Motor neuron (in vitro differentiated cells): ENCODE results near the gene EDNRA. TPM values are rescaled to one million over a fixed set of nuclear protein-coding genes. Genes with fewer than 3 reads are reported as not detected.

Experiments used
- ATAC-seq, 8 experiments: fragments of 200-7000 bp; cut with Tn5 transposase; replicated peaks in 6 of 8; 2 replicates each; pipeline ENCODE4 v1.8.0; 2021; ENCODE audit warnings: mild to moderate bottlenecking in 8 of 8, moderate library complexity in 8 of 8
- H3K27ac ChIP-seq, 2 donors: fragments of 250-450 bp; sonication (Bioruptor Pico); 2 replicates each; pipeline ENCODE4 v1.9.0; 2021; ENCODE audit warnings: antibody characterized with exemption in 2 of 2, mild to moderate bottlenecking in 2 of 2, moderate library complexity in 1 of 2
- H3K4me1 ChIP-seq, 2 donors: fragments of 250-450 bp; sonication (Bioruptor Pico); replicated peaks in 1 of 2; 2 replicates each; pipeline ENCODE4 v1.6.1; 2021; ENCODE audit warnings: antibody characterized with exemption in 2 of 2, mild to moderate bottlenecking in 2 of 2, moderate library complexity in 1 of 2
- H3K4me3 ChIP-seq, 5 donors: fragments of 250-450 bp; sonication (Bioruptor Pico); 2 replicates each; pipeline ENCODE4 v1.9.0; 2021; ENCODE audit warnings: antibody characterized with exemption in 5 of 5, mild to moderate bottlenecking in 5 of 5, moderate library complexity in 4 of 5
- WGBS, 10 experiments: fragments of 450-650 bp; shearing (Covaris generic); methylation state at CpG; one replicate each; pipeline ENCODE4 v1.0.0; 2022; 5-methylcytosine and 5-hydroxymethylcytosine counted together
- in situ Hi-C, 9 experiments: fragments of 400-800 bp; cut with MboI; loops; one replicate each; pipeline ENCODE4 v1.15.0; 2021; ENCODE audit warnings: low sequenced_read_pairs in 9 of 9, low pct_unique_long_range_greater_than_20kb in 2 of 9; ENCODE audit not compliant: unreplicated experiment in 9 of 9
- total RNA-seq, 8 experiments: library from RNA; unstranded; fragments of 300-600 nt; gene quantifications; 2 replicates each; pipeline versions ENCODE4 v1.2.3 to v1.2.4, GENCODE V29; 2022

The EDNRA gene
- total RNA-seq, 8 experiments from 2014 or later: 0.16 to 65.9 (median 1.8) TPM

GRCh38 chr4:147481577-147482109 is 746 bp downstream of the EDNRA start:
- in situ Hi-C loops: no loop called here
- ATAC-seq: peak in 1 of 8 experiments; percentile 25
- Histone ChIP-seq H3K4me3 (peak overlapping the region; percentile 34 to 46 (median 36)), H3K27ac (no peak overlapping the region), H3K4me1 (no peaks in the 10 kb centered on the region)
- WGBS, 10 experiments: 0 to 56% (median 35%) methylated on average over 1 to 5 of the region's 13 CpGs; no CpG with 5 or more reads in 5 of the 10 experiments

GRCh38 chr4:147482281-147482680 is 1.4 kb downstream of the EDNRA start:
- Histone ChIP-seq H3K27ac (no peak overlapping the region), H3K4me1 (no peaks in the 10 kb centered on the region), H3K4me3 (no peak overlapping the region)
- 21 to 100% (median 75%) methylated on average over 1 to 2 of the region's 2 CpGs; no CpG with 5 or more reads in 1 of the 10 experiments for WGBS, 10 experiments
- ATAC-seq: no peak
- in situ Hi-C loops: no loop called here

GRCh38 chr4:147485167-147485566 is 4.3 kb downstream of the EDNRA start:
- Histone ChIP-seq H3K4me3 (no peak overlapping the region), H3K27ac (no peak overlapping the region), H3K4me1 (no peaks in the 10 kb centered on the region)
- WGBS, 10 experiments: 68 to 100% (median 93%) methylated on average over 1 to 2 of the region's 2 CpGs; no CpG with 5 or more reads in 1 of the 10 experiments
- in situ Hi-C loops: no loop called here
- no peak for ATAC-seq

GRCh38 chr4:147487616-147488015 is 6.7 kb downstream of the EDNRA start:
- no peak overlapping the region for H3K27ac ChIP-seq
- peak in 1 of 8 experiments; percentile 19 for ATAC-seq
- H3K4me1 ChIP-seq: no peaks in the 10 kb centered on the region
- in situ Hi-C loops: no loop called here
- H3K4me3 ChIP-seq: no peak overlapping the region

- 42 to 100% (median 60%) methylated on average over 1 of the region's 1 CpG; no CpG with 5 or more reads in 5 of the 10 experiments for WGBS, 10 experiments
- Histone ChIP-seq H3K4me1 (peaks cover 0 to 5% of the 10 kb centered on the region in 2 donors), H3K4me3 (no peak overlapping the region), H3K27ac (no peak overlapping the region)
- no peak for ATAC-seq
- in situ Hi-C loops: no loop called here
Observed at GRCh38 chr4:147488556-147488955, 7.7 kb downstream of the EDNRA start.

- in situ Hi-C loops: no loop called here
- 50 to 100% (median 83%) methylated on average over 1 to 2 of the region's 2 CpGs; no CpG with 5 or more reads in 5 of the 10 experiments for WGBS, 10 experiments
- ATAC-seq: no peak
Observed at GRCh38 chr4:147491086-147491485, 10.2 kb downstream of the EDNRA start.

GRCh38 chr4:147492306-147492705 is 11.4 kb downstream of the EDNRA start:
- Histone ChIP-seq H3K4me1 (peaks cover 0 to 5% of the 10 kb centered on the region in 2 donors), H3K4me3 (no peak overlapping the region), H3K27ac (no peak overlapping the region)
- peak in 1 of 8 experiments; percentile 19 for ATAC-seq
- 0 to 89% (median 48%) methylated on average over 1 to 2 of the region's 2 CpGs for WGBS, 10 experiments
- in situ Hi-C loops: no loop called here

More at GRCh38 chr4:147491086-147491485, 10.2 kb downstream of the EDNRA start:
- H3K4me1 ChIP-seq: peaks cover 0 to 5% of the 10 kb centered on the region in 2 donors
- no peak overlapping the region for H3K27ac ChIP-seq
- H3K4me3 ChIP-seq: no peak overlapping the region

- peak; percentile 45 to 83 (median 65) for ATAC-seq
- Histone ChIP-seq H3K27ac (no peak overlapping the region), H3K4me1 (peaks cover 0 to 5% of the 10 kb centered on the region in 2 donors), H3K4me3 (no peak overlapping the region)
- in situ Hi-C loops: no loop called here
- whole genome bisulfite sequencing, 10 experiments: 0 to 70% (median 37%) methylated on average over 2 to 6 of the region's 6 CpGs; no CpG with 5 or more reads in 1 of the 10 experiments
Observed at GRCh38 chr4:147492761-147493160, 11.9 kb downstream of the EDNRA start.

- in situ Hi-C loops: no loop called here
- Histone ChIP-seq H3K27ac (no peak overlapping the region), H3K4me3 (no peak overlapping the region), H3K4me1 (peaks cover 0 to 5% of the 10 kb centered on the region in 2 donors)
- WGBS, 10 experiments: 67 to 100% (median 100%) methylated on average over 1 of the region's 1 CpG; no CpG with 5 or more reads in 2 of the 10 experiments
- ATAC-seq: no peak
Observed at GRCh38 chr4:147493307-147493706, 12.4 kb downstream of the EDNRA start.

GRCh38 chr4:147494301-147494700 is 13.4 kb downstream of the EDNRA start:
- WGBS, 10 experiments: 28 to 95% (median 72%) methylated on average over 2 of the region's 2 CpGs; no CpG with 5 or more reads in 3 of the 10 experiments
- peaks cover 0 to 5% of the 10 kb centered on the region in 2 donors for H3K4me1 ChIP-seq
- no peak overlapping the region for H3K27ac ChIP-seq
- in situ Hi-C loops: no loop called here
- H3K4me3 ChIP-seq: no peak overlapping the region
- ATAC-seq: no peak

- no peak for ATAC-seq
- in situ Hi-C loops: no loop called here
- 38 to 100% (median 86%) methylated on average over 1 of the region's 1 CpG; no CpG with 5 or more reads in 3 of the 10 experiments for WGBS, 10 experiments
- Histone ChIP-seq H3K27ac (no peak overlapping the region), H3K4me1 (peaks cover 0 to 5% of the 10 kb centered on the region in 2 donors), H3K4me3 (no peak overlapping the region)
Observed at GRCh38 chr4:147496500-147496899, 15.6 kb downstream of the EDNRA start.

GRCh38 chr4:147498031-147498660 is 17.2 kb downstream of the EDNRA start:
- no peak overlapping the region for H3K4me3 ChIP-seq
- H3K4me1 ChIP-seq: peaks cover 0 to 2% of the 10 kb centered on the region in 2 donors
- H3K27ac ChIP-seq: no peak overlapping the region
- in situ Hi-C loops: no loop called here
- peak in 3 of 8 experiments; percentile 67 to 80 (median 74) for ATAC-seq
- WGBS, 10 experiments: 0 to 88% (median 22%) methylated on average over 1 to 3 of the region's 4 CpGs; no CpG with 5 or more reads in 4 of the 10 experiments

- Histone ChIP-seq H3K27ac (no peak overlapping the region), H3K4me3 (no peak overlapping the region), H3K4me1 (no peaks in the 10 kb centered on the region)
- ATAC-seq: no peak
- in situ Hi-C loops: no loop called here
- WGBS, 10 experiments: 25 to 100% (median 100%) methylated on average over 1 to 2 of the region's 2 CpGs; no CpG with 5 or more reads in 2 of the 10 experiments
Observed at GRCh38 chr4:147508346-147508745, 27.4 kb downstream of the EDNRA start.
